Cardiac fibroblast (primary cell): Measurements from ENCODE around the gene MUCL3.

ENCODE experiments used
- DNase-seq, 2 donors: peaks; one replicate each; pipeline versions ENCODE4 v3.0.0 to v3.0.0-alpha.2; 2010; ENCODE audit warnings: low read depth in 2 of 2
- H3K4me3 ChIP-seq, 2 donors: replicated peaks in 1 of 2; 1 replicate in 1 of 2; 2 replicates in 1 of 2; pipeline ENCODE4 v1.5.1; 2011; ENCODE audit warnings: low read depth in 2 of 2, low read length in 2 of 2, mild to moderate bottlenecking in 2 of 2, moderate library complexity in 1 of 2
- CTCF ChIP-seq: IDR thresholded peaks from one replicate; pipeline ENCODE4 v1.5.1; 2011; ENCODE audit warnings: low read depth, mild to moderate bottlenecking, low read length, inconsistent platforms

The MUCL3 gene

DNA sequence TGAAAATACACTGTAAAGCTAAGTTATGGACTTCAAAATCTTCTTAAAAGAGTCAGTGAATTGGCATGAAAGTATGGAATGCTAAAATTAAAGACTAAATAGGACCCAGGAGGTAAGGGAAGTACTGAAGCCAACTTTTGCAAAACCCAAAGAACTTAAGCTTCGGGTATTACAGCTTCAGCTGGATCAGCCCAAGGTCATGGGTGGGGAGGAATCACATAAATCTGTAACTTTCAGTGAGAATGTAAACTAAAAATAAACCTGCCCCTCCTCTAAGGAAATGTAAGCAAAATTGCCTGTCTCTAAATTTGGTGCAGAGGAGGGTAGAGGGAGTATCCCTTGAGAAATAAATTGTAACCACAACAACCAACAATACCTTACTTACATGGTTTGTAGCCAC, 38.4 kb downstream of the MUCL3 start:
- DNase-seq = no peak

GRCh38 chr6:30979690-30980089, 38.9 kb downstream of the MUCL3 start:
- H3K4me3 ChIP-seq = no peak overlapping the region

More for the DNA sequence above, 38.4 kb downstream of the MUCL3 start:
- TF ChIP-seq CTCF = no peak
- H3K4me3 ChIP-seq = no peak overlapping the region

GRCh38 chr6:30981942-30982772, 41.4 kb downstream of the MUCL3 start:
- peak; percentile 75 to 76 for DNase-seq
- H3K4me3 ChIP-seq = peak overlapping the region; percentile 19 to 29
- TF ChIP-seq CTCF = peak; percentile 51

More at GRCh38 chr6:30979690-30980089, 38.9 kb downstream of the MUCL3 start:
- TF ChIP-seq CTCF = no peak
- DNase-seq = no peak

- H3K4me3 ChIP-seq = no peak within 1 kb of the TSS
- no peak for DNase-seq
- no peak for TF ChIP-seq CTCF
Observed at GRCh38 chr6:30983439-30983838, 42.7 kb downstream of the MUCL3 start, which contains the start of gene MUC21. Gene MUC21, plus strand, starts transcription at chr6:30983718. Its CDS starts 241 bp downstream, at chr6:30983959.

- no peak for DNase-seq
- TF ChIP-seq CTCF = no peak
- H3K4me3 ChIP-seq = no peak overlapping the region
Observed at GRCh38 chr6:30985490-30985889, 44.7 kb downstream of the MUCL3 start.

DNA sequence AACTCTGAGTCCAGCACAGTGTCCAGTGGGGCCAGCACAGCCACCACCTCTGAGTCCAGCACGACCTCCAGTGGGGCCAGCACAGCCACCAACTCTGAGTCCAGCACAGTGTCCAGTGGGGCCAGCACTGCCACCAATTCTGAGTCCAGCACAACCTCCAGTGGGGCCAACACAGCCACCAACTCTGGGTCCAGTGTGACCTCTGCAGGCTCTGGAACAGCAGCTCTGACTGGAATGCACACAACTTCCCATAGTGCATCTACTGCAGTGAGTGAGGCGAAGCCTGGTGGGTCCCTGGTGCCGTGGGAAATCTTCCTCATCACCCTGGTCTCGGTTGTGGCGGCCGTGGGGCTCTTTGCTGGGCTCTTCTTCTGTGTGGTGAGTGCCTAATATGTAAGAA, 46.5 kb downstream of the MUCL3 start:
- no peak for DNase-seq
- H3K4me3 ChIP-seq = no peak overlapping the region
- TF ChIP-seq CTCF = no peak
